H1 (cell line): ENCODE data around the gene ZFR. TPM values are rescaled to one million over a fixed set of nuclear protein-coding genes. Genes with fewer than 3 reads are reported as not detected.

Source experiments
- CTCF ChIA-PET: fragments of 300-600 bp; sonication (Branson Sonifier 250); formaldehyde crosslinking; loops from one replicate; lab custom pipeline; 2021; ENCODE audit not compliant: partially characterized antibody; lab: Charles Lee
- POLR2A ChIA-PET: fragments of 300-600 bp; sonication (Branson Sonifier 250); formaldehyde crosslinking; loops from one replicate; lab custom pipeline; 2021; ENCODE audit warnings: inconsistent platforms; ENCODE audit not compliant: partially characterized antibody; lab: Charles Lee
- DNase-seq, 2 experiments: peaks; one replicate each; pipeline versions ENCODE4 v3.0.0 to v3.0.0-alpha.2; 2010 to 2022; ENCODE audit warnings: low spot score in 2 of 2, low read depth in 1 of 2, mixed read lengths in 1 of 2
- FAIRE-seq: peaks from 2 replicates; lab custom pipeline; 2011; peaks lifted over from hg19 to GRCh38; lab: Jason Lieb, UNC
- H2AFZ ChIP-seq: 2 replicates; pipeline ENCODE4 v1.8.1; 2012; ENCODE audit warnings: low read length, inconsistent platforms
- H2AK5ac ChIP-seq: 2 replicates; pipeline ENCODE4 v1.6.1; 2013; ENCODE audit warnings: low read depth, low read length
- H2BK120ac ChIP-seq: replicated peaks from 2 replicates; pipeline ENCODE3; 2013; ENCODE audit warnings: low read depth, low read length, inconsistent platforms
- H2BK12ac ChIP-seq: 2 replicates; pipeline ENCODE4 v1.6.1; 2013; ENCODE audit warnings: low read depth, low read length
- H2BK15ac ChIP-seq: 2 replicates; pipeline ENCODE4 v1.6.1; 2013; ENCODE audit warnings: low read length
- H2BK20ac ChIP-seq: 2 replicates; pipeline ENCODE4 v1.6.1; 2013; ENCODE audit warnings: low read length
- H2BK5ac ChIP-seq: 2 replicates; pipeline ENCODE4 v1.6.1; 2013; ENCODE audit warnings: low read depth, low read length
- H3K14ac ChIP-seq: 2 replicates; pipeline ENCODE4 v1.6.1; 2013; ENCODE audit warnings: inconsistent platforms; ENCODE audit not compliant: insufficient read length
- H3K18ac ChIP-seq: 2 replicates; pipeline ENCODE4 v1.6.1; 2013; ENCODE audit warnings: low read length; ENCODE audit errors: extremely low read depth
- H3K23ac ChIP-seq: 2 replicates; pipeline ENCODE4 v1.6.1; 2013; ENCODE audit warnings: inconsistent platforms; ENCODE audit not compliant: insufficient read length
- H3K23me2 ChIP-seq: 2 replicates; pipeline ENCODE4 v1.6.1; 2013; ENCODE audit warnings: low read depth, low read length
- H3K27ac ChIP-seq: 2 replicates; pipeline ENCODE4 v1.6.1; 2011; ENCODE audit warnings: low read depth, low read length, inconsistent platforms
- H3K27me3 ChIP-seq, 4 experiments: replicated peaks in 1 of 4; 1 replicate in 1 of 4; 2 replicates in 3 of 4; pipeline versions ENCODE4 v1.6.1 to v1.8.1; 2011 to 2013; ENCODE audit warnings: low read length in 3 of 4, mild to moderate bottlenecking in 3 of 4, inconsistent platforms in 2 of 4, mixed read lengths in 2 of 4, moderate library complexity in 1 of 4; ENCODE audit not compliant: control insufficient read depth in 3 of 4, insufficient read depth in 3 of 4; ENCODE audit errors: extremely low read depth in 1 of 4
- H3K36me3 ChIP-seq, 4 experiments: 2 replicates each; pipeline versions ENCODE4 v1.6.1 to v1.8.1; 2011 to 2013; ENCODE audit warnings: mild to moderate bottlenecking in 4 of 4, low read length in 3 of 4, moderate library complexity in 2 of 4, control low read depth in 1 of 4, inconsistent platforms in 1 of 4; ENCODE audit not compliant: insufficient read depth in 4 of 4, control insufficient read depth in 2 of 4
- H3K4ac ChIP-seq: replicated peaks from 2 replicates; pipeline ENCODE3; 2013; ENCODE audit warnings: low read length, low read depth, mixed read lengths, inconsistent platforms; ENCODE audit not compliant: insufficient read length
- H3K4me1 ChIP-seq, 4 experiments: replicated peaks in 1 of 4; 1 replicate in 1 of 4; 2 replicates in 3 of 4; pipeline versions ENCODE4 v1.6.1 to v1.8.1; 2011 to 2013; ENCODE audit warnings: low read length in 3 of 4, inconsistent platforms in 2 of 4, mixed read lengths in 1 of 4; ENCODE audit not compliant: insufficient read depth in 4 of 4, control insufficient read depth in 3 of 4
- H3K4me2 ChIP-seq, 2 experiments: 2 replicates each; pipeline versions ENCODE4 v1.6.1 to v1.8.1; 2011 to 2013; ENCODE audit warnings: low read depth in 2 of 2, low read length in 2 of 2, control low read depth in 1 of 2, inconsistent platforms in 1 of 2, mild to moderate bottlenecking in 1 of 2; ENCODE audit not compliant: insufficient read depth in 1 of 2
- H3K4me3 ChIP-seq, 4 experiments: fragments of 200-600, 300-600 bp in 1 of 4; sonication (generic), shearing (Covaris generic), sonication (Bioruptor Twin) in 1 of 4; 2 replicates each; pipeline versions ENCODE4 v1.5.1 to v1.8.1; 2011 to 2016; ENCODE audit warnings: low read length in 4 of 4, low read depth in 3 of 4, control low read depth in 2 of 4, inconsistent platforms in 2 of 4, mild to moderate bottlenecking in 2 of 4, mixed read lengths in 1 of 4, moderate library complexity in 1 of 4; ENCODE audit not compliant: insufficient read depth in 2 of 4; ENCODE audit errors: extremely low read depth in 1 of 4
- H3K56ac ChIP-seq: replicated peaks from 2 replicates; pipeline ENCODE3; 2013; ENCODE audit warnings: low read depth, mild to moderate bottlenecking, mixed read lengths, low read length, inconsistent platforms; ENCODE audit not compliant: insufficient read length
- H3K79me1 ChIP-seq: 2 replicates; pipeline ENCODE4 v1.6.1; 2013; ENCODE audit warnings: low read depth, low read length, control low read depth
- H3K79me2 ChIP-seq, 2 experiments: 2 replicates each; pipeline versions ENCODE4 v1.6.1 to v1.8.1; 2012 to 2013; ENCODE audit warnings: low read length in 2 of 2, mild to moderate bottlenecking in 2 of 2, inconsistent platforms in 1 of 2; ENCODE audit not compliant: insufficient read depth in 2 of 2, control insufficient read depth in 1 of 2
- H3K9ac ChIP-seq, 4 experiments: replicated peaks in 1 of 4; 1 replicate in 1 of 4; 2 replicates in 3 of 4; pipeline versions ENCODE4 v1.6.1 to v1.8.1; 2011 to 2013; ENCODE audit warnings: low read depth in 3 of 4, low read length in 3 of 4, control low read depth in 2 of 4, mild to moderate bottlenecking in 2 of 4, moderate library complexity in 2 of 4, inconsistent platforms in 1 of 4; ENCODE audit errors: extremely low read depth in 1 of 4
- H3K9me3 ChIP-seq, 2 experiments: 2 replicates each; pipeline versions ENCODE4 v1.6.1 to v1.8.1; 2012 to 2013; ENCODE audit warnings: mild to moderate bottlenecking in 2 of 2, moderate library complexity in 2 of 2, control low read depth in 1 of 2, inconsistent platforms in 1 of 2, low read depth in 1 of 2, low read length in 1 of 2, mixed read lengths in 1 of 2; ENCODE audit not compliant: insufficient read depth in 2 of 2
- H4K20me1 ChIP-seq, 2 experiments: replicated peaks in 1 of 2; 2 replicates each; pipeline versions ENCODE3 to v1.8.1; 2011 to 2013; ENCODE audit warnings: inconsistent platforms in 2 of 2, low read length in 2 of 2, mild to moderate bottlenecking in 1 of 2; ENCODE audit not compliant: insufficient read depth in 2 of 2, control insufficient read depth in 1 of 2
- H4K5ac ChIP-seq: 2 replicates; pipeline ENCODE4 v1.6.1; 2013; ENCODE audit warnings: low read length, low read depth, mixed read lengths, inconsistent platforms; ENCODE audit not compliant: insufficient read length
- H4K8ac ChIP-seq: 2 replicates; pipeline ENCODE4 v1.8.0; 2013; ENCODE audit warnings: mild to moderate bottlenecking, moderate library complexity, low read length, inconsistent platforms; ENCODE audit not compliant: insufficient read depth; ENCODE audit errors: extremely low read depth
- H4K91ac ChIP-seq: replicated peaks from 2 replicates; pipeline ENCODE3; 2013; ENCODE audit warnings: low read length, mixed read lengths, inconsistent platforms; ENCODE audit not compliant: insufficient read length
- ASH2L ChIP-seq: fragments of 200-600, 300-600 bp; sonication (generic); IDR thresholded peaks from one replicate; pipeline ENCODE4 v1.7.1; 2017; ENCODE audit warnings: low read length
- BRCA1 ChIP-seq: IDR thresholded peaks from 2 replicates; pipeline ENCODE4 v1.6.1; 2012; ENCODE audit warnings: low read depth, low read length, improper control_type of control experiment
- CREB1 ChIP-seq: IDR thresholded peaks from 2 replicates; pipeline ENCODE4 v1.6.1; 2012; ENCODE audit warnings: inconsistent platforms
- CTBP2 ChIP-seq: IDR thresholded peaks from 2 replicates; pipeline ENCODE4 v1.7.0; 2011; ENCODE audit warnings: borderline replicate concordance, mild to moderate bottlenecking, moderate library complexity, mixed read lengths, low read length; ENCODE audit not compliant: insufficient read depth, insufficient read length
- EZH2 ChIP-seq: fragments of 200-600 bp; sonication (generic); IDR thresholded peaks from 2 replicates; pipeline ENCODE4 v1.7.1; 2012; ENCODE audit warnings: low read depth, mild to moderate bottlenecking, moderate library complexity, low read length, inconsistent platforms; ENCODE audit not compliant: severe bottlenecking
- GABPA ChIP-seq: IDR thresholded peaks from 2 replicates; pipeline ENCODE4 v1.6.1; 2011; ENCODE audit warnings: mild to moderate bottlenecking, low read length, moderate library complexity, borderline replicate concordance; ENCODE audit not compliant: insufficient read depth
- HDAC6 ChIP-seq: IDR thresholded peaks from one replicate; pipeline ENCODE4 v1.7.1; 2012; ENCODE audit warnings: low read depth, mild to moderate bottlenecking, inconsistent platforms, low read length, moderate library complexity
- JUND ChIP-seq: IDR thresholded peaks from 2 replicates; pipeline ENCODE4 v1.6.1; 2011; ENCODE audit warnings: mild to moderate bottlenecking, improper control_type of control experiment, low read length
- RBBP5 ChIP-seq: IDR thresholded peaks from 2 replicates; pipeline ENCODE4 v1.7.1; 2012; ENCODE audit warnings: low read depth, mild to moderate bottlenecking, inconsistent platforms, low read length, moderate library complexity, borderline replicate concordance
- TBP ChIP-seq: IDR thresholded peaks from 2 replicates; pipeline ENCODE4 v1.6.1; 2011; ENCODE audit warnings: low read depth, low read length, improper control_type of control experiment
- WGBS, 2 experiments: shearing (Covaris generic) in 1 of 2; methylation state at CpG; one replicate each; pipeline versions ENCODE4 v1.1.6 to v1.1.7; 2013 to 2015; ENCODE audit warnings: low lambda C conversion rate in 2 of 2, mixed read lengths in 2 of 2, inconsistent platforms in 1 of 2, low coverage in 1 of 2, missing lambda C conversion rate in 1 of 2; ENCODE audit not compliant: insufficient replicate concordance in 2 of 2, insufficient coverage in 1 of 2, insufficient read length in 1 of 2; ENCODE audit errors: extremely low coverage in 1 of 2, missing lambda C conversion rate in 1 of 2; 5-methylcytosine and 5-hydroxymethylcytosine counted together
- polyA plus RNA-seq, 7 experiments: library from polyadenylated mRNA; depleted of rRNA in 3 of 7; stranded (reverse) in 5 of 7; unstranded in 2 of 7; fragments of >200 nt in 5 of 7; fragments of 200-250 nt in 2 of 7; gene quantifications; 1 replicate in 5 of 7; 2 replicates in 1 of 7; 4 replicates in 1 of 7; pipeline versions ENCODE4 v1.2.1 to v1.2.3, GENCODE V29; 2011 to 2013; ENCODE audit warnings: missing spikeins in 2 of 7, mixed read lengths in 2 of 7
- total RNA-seq: library from RNA; stranded (reverse); fragmentation: NEBNext Ultra II Directional; extraction: Animal tissue kit (Norgen Biotek cat#: 25700); gene quantifications from 2 replicates; pipeline ENCODE4 v1.2.1, GENCODE V29; 2021
- TF ChIP-seq, protein P1 (sequence below), 3 experiments: IDR thresholded peaks; 1 replicate in 2 of 3; 2 replicates in 1 of 3; pipeline versions ENCODE4 v1.5.1 to v1.6.1; 2011; ENCODE audit warnings: low read length in 3 of 3, mild to moderate bottlenecking in 3 of 3, inconsistent platforms in 2 of 3, low read depth in 1 of 3, moderate library complexity in 1 of 3; ENCODE audit not compliant: insufficient read depth in 1 of 3; ENCODE audit errors: control extremely low read depth in 1 of 3

Gene ZFR
- total and polyA plus RNA-seq, 2 of the 8 experiments (the other 6 are each of a cell fraction or from before 2014, with no cell fraction given), result 68.8 to 92.7 TPM

- H3K23ac ChIP-seq, result no peak overlapping the region
- H4K8ac ChIP-seq, result no peak overlapping the region
- WGBS, 2 experiments, result 90% methylated on average over 6 of the region's 6 CpGs; no CpG with 5 or more reads in 1 of the 2 experiments
- no peak overlapping the region for H2BK12ac ChIP-seq
- H3K9me3 ChIP-seq, result no peaks in the 10 kb centered on the region
- no peak overlapping the region for H3K4ac ChIP-seq
- H3K18ac ChIP-seq, result no peak overlapping the region
- H3K36me3 ChIP-seq, result no peaks in the 10 kb centered on the region
- H3K14ac ChIP-seq, result no peak overlapping the region
- no peaks in the 10 kb centered on the region for H3K79me2 ChIP-seq
- H3K23me2 ChIP-seq, result no peaks in the 10 kb centered on the region
- H2BK20ac ChIP-seq, result no peak overlapping the region
- no peak overlapping the region for H4K5ac ChIP-seq
- CTCF ChIA-PET, result interaction anchor here (0.6 to 8.8 kb wide), 14 partner anchors 11 to 247 kb away, joined by 3 to 158 read pairs (median 9); partner anchors contain the start of gene SUB1
- no peaks in the 10 kb centered on the region for H4K20me1 ChIP-seq
- no peak overlapping the region for H2BK120ac ChIP-seq
- H3K27me3 ChIP-seq, result no peaks in the 10 kb centered on the region
- no peak overlapping the region for H3K9ac ChIP-seq
- no peaks in the 10 kb centered on the region for H3K79me1 ChIP-seq
- DNase-seq (no peak), FAIRE-seq (no peak)
- H3K4me3 ChIP-seq, result no peak overlapping the region
- no peak overlapping the region for H4K91ac ChIP-seq
- POLR2A ChIA-PET, result interaction anchor here (1.2 to 2.8 kb wide), 4 partner anchors 9 to 99 kb away, joined by 3 to 14 read pairs (median 7); partner anchors contain the start of gene SUB1
- H3K27ac ChIP-seq, result no peak overlapping the region
- H3K56ac ChIP-seq, result no peak overlapping the region
- H2BK5ac ChIP-seq, result no peak overlapping the region
- H3K4me1 ChIP-seq, result no peaks in the 10 kb centered on the region
- H2AK5ac ChIP-seq, result no peak overlapping the region
- H2BK15ac ChIP-seq, result no peak overlapping the region
- H2AFZ ChIP-seq, result no peak overlapping the region
- H3K4me2 ChIP-seq, result no peak overlapping the region
- TF ChIP-seq BRCA1 (no peak), HDAC6 (no peak), GABPA (no peak), EZH2 (no peak), ASH2L (no peak), CTBP2 (no peak), RBBP5 (no peak), TBP (no peak), JUND (no peak), CREB1 (no peak)
- TF ChIP-seq, protein P1, sequence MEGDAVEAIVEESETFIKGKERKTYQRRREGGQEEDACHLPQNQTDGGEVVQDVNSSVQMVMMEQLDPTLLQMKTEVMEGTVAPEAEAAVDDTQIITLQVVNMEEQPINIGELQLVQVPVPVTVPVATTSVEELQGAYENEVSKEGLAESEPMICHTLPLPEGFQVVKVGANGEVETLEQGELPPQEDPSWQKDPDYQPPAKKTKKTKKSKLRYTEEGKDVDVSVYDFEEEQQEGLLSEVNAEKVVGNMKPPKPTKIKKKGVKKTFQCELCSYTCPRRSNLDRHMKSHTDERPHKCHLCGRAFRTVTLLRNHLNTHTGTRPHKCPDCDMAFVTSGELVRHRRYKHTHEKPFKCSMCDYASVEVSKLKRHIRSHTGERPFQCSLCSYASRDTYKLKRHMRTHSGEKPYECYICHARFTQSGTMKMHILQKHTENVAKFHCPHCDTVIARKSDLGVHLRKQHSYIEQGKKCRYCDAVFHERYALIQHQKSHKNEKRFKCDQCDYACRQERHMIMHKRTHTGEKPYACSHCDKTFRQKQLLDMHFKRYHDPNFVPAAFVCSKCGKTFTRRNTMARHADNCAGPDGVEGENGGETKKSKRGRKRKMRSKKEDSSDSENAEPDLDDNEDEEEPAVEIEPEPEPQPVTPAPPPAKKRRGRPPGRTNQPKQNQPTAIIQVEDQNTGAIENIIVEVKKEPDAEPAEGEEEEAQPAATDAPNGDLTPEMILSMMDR (IDR thresholded peaks at IDR 0.05; ENCODE audit: control extremely low read depth in 1 of 3, insufficient read depth in 1 of 3, low read depth in 1 of 3, low read length in 3 of 3), result no peak
Measured at GRCh38 chr5:32490972-32491557, 46.5 kb upstream of the ZFR start.
